Erythroblast (primary cell): ENCODE results near the gene RNF26.

Source experiments
- GATA1 ChIP-seq: IDR thresholded peaks from 2 replicates; pipeline ENCODE4 v1.6.1; 2011; ENCODE audit warnings: low read depth, mild to moderate bottlenecking, control low read depth, low read length, moderate library complexity
- POLR2A ChIP-seq: IDR thresholded peaks from 2 replicates; pipeline ENCODE4 v1.6.1; 2011; ENCODE audit warnings: mild to moderate bottlenecking, low read length

DNA sequence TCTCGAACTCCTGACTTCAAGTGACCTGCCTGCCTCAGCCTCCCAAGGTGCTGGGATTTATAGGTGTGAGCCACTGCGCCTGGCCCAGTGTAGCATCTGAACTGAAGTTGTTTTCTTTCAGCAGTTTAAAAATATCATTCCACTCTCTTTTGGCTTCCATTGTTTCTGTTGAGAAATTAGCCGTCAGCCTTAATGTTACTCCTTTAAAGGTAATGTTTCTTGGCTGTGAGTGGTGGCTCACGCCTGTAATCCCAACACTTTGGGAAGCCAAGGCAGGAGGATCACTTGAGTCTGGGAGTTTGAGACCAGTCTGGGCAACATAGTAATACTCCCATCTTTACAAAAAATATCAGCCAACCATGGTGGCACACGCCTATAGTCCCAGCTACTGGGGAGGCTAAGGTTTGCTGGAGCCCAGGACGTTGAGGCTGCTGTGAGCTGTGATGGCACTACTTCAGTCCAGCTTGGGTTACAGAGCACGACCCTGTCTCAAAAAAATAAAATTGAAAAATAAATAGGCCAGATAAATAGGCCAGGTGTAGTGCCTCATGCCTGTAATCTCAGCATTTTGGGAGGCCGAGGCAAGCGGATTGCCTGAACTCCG is 43.3 kb upstream of the RNF26 start:
- no peak for TF ChIP-seq POLR2A
- TF ChIP-seq GATA1, result no peak
